K562 (cell line): ENCODE measurements around the gene DPH7. TPM values are rescaled to one million over a fixed set of nuclear protein-coding genes. Genes with fewer than 3 reads are reported as not detected.
A peak's percentile ranks its signal among the peaks of the same experiment; 100 is the strongest.

Experiments used
- MNT ChIP-seq, 2 experiments: fragments of 450-650 bp; conservative IDR thresholded peaks; 2 replicates each; pipeline ENCODE4 v1.6.1; 2017; ENCODE audit warnings: mild to moderate bottlenecking in 2 of 2, moderate library complexity in 2 of 2
- TAF1 ChIP-seq: IDR thresholded peaks from 2 replicates; pipeline ENCODE4 v1.6.1; 2011; ENCODE audit warnings: mild to moderate bottlenecking, low read length, moderate library complexity; ENCODE audit not compliant: insufficient read depth, control insufficient read depth, severe bottlenecking; ENCODE audit errors: extremely low read depth
- ZBTB33 ChIP-seq: sonication (generic); formaldehyde crosslinking; IDR thresholded peaks from 2 replicates; pipeline ENCODE4 v1.8.1; 2023; ENCODE audit warnings: mild to moderate bottlenecking, missing genetic modification reagents
- polyA plus RNA-seq, 8 experiments: library from polyadenylated mRNA; depleted of rRNA in 4 of 8; stranded (reverse) in 5 of 8; unstranded in 3 of 8; fragments of >200 nt; fragmentation: Nextera tagmentation in 2 of 8; fragmentation: Illumina TruSeq in 1 of 8; extraction: Ambion mirVana in 2 of 8; extraction: Trizol in 1 of 8; gene quantifications; 2 replicates each; pipeline versions ENCODE4 v1.2.1 to v1.2.3, GENCODE V29; 2011 to 2014; ENCODE audit warnings: inconsistent platforms in 1 of 8, missing spikeins in 1 of 8
- total RNA-seq, 7 experiments: library from RNA; depleted of rRNA in 6 of 7; stranded (reverse); fragments of >200 nt in 6 of 7; fragmentation: Illumina TruSeq in 2 of 7; extraction: Trizol in 2 of 7; gene quantifications; 2 replicates each; pipeline versions ENCODE4 v1.2.1 to v1.2.3, GENCODE V29; 2011 to 2021; ENCODE audit warnings: low replicate concordance in 1 of 7

DPH7 gene
- total and polyA plus RNA-seq, 9 of the 15 experiments (the other 6 are each of a cell fraction or from before 2014, with no cell fraction given), result 13.9 to 68.6 (median 41.3) TPM

DNA sequence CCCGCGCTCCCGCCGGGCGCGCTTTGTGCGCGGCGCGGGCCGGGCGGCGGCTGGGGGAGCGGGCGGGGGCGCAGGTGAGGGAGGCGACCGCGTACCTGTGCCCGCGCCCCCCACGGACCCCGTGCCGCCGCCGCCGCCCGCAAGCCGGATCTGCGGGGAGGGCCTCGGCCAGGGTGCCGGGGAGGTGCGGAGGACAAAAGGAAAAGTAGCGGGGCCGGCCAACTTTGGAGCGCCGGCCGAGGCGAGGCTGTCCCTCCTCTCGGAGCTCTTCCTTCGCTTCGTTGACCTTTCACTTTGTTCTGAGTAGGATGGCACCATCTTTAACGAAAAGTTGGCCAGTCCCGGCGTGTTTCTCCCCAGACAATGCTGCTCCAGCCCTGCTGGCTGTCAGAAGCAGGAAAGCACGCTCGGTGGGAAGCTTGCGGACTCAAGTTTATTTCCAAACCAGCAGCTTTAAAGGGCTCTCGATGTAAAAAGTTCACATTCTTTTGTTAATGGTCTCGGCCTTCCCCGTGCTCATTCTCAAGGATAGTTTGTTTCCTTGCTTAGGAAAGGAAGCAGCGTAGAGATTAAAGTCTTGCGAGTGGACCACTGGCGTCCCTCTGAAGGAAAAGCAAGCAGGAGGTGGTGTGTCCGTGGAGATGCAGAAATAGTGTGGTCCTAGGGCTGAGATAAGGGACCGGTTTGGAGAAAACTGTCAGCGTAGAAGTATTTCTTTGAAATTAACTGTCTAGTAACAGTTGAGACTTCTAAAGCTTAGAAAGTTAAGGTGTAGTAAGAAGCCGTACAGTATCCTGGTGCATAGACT, 40.7 kb upstream of the DPH7 start (continued):
- TF ChIP-seq ZBTB33 (CRISPR knock-in tag) (0 out of 2 replicates have a peak, but pooled peaks have one; percentile 40), MNT (conservative IDR thresholded peaks at IDR 0.05) (peak in 1 of 2 experiments; percentile 60; a peak in 2 of 4 replicates), TAF1 (peak; percentile 30)
